HCT116 (cell line): ENCODE measurements around the gene POU6F1. TPM values are rescaled to one million over a fixed set of nuclear protein-coding genes. Genes with fewer than 3 reads are reported as not detected.

Source experiments
- ATAC-seq: fragments of 200-7000 bp; cut with Tn5 transposase; 2 replicates; pipeline ENCODE4 v1.9.1; 2020; ENCODE audit warnings: mild to moderate bottlenecking, moderate library complexity
- BruUV-seq: library from RNA; stranded (reverse); fragments of 400-500 nt; replicated peaks from 2 replicates; lab custom pipeline; 2021; lab: Mats Ljungman, UMichigan
- CTCF ChIA-PET: fragments of 300-600 bp; sonication (Branson Sonifier 250); formaldehyde crosslinking; loops from one replicate; lab custom pipeline; 2021; ENCODE audit warnings: antibody characterized with exemption; lab: Charles Lee
- POLR2A ChIA-PET: fragments of 300-600, 350-600 bp; sonication (Branson Sonifier 250); formaldehyde crosslinking; loops from one replicate; lab custom pipeline; 2021; ENCODE audit warnings: antibody characterized with exemption; lab: Charles Lee
- RAD21 ChIA-PET, 2 experiments: fragments of 300-600 bp; sonication (Branson Sonifier 250); formaldehyde crosslinking; loops; one replicate each; lab custom pipeline; 2023; ENCODE audit warnings: low total read pairs in 2 of 2; ENCODE audit not compliant: uncharacterized antibody in 2 of 2, unreplicated experiment in 2 of 2, low non-redundant PET in 1 of 2; lab: Charles Lee
- DNase-seq: peaks from one replicate; pipeline ENCODE4 v3.0.0-alpha.2; 2010; ENCODE audit warnings: low read depth, low spot score
- H2AFZ ChIP-seq: fragments of 200-600 bp; shearing (Covaris generic), sonication (generic); 2 replicates; pipeline ENCODE4 v1.6.1; 2017; ENCODE audit warnings: low read depth, mixed run types, mixed read lengths, antibody characterized with exemption, low read length; ENCODE audit not compliant: poor library complexity, severe bottlenecking
- H3K27ac ChIP-seq: 2 replicates; pipeline ENCODE4 v1.5.1; 2012; ENCODE audit warnings: low read depth, low read length
- H3K27me3 ChIP-seq: fragments of 200-600 bp; sonication (generic); 2 replicates; pipeline ENCODE4 v1.6.1; 2016; ENCODE audit warnings: mixed run types, low read length, mixed read lengths; ENCODE audit not compliant: insufficient read depth
- H3K36me3 ChIP-seq, 2 experiments: fragments of 200-500 bp in 1 of 2; fragments of 200-600 bp in 1 of 2; sonication (Bioruptor generic) in 1 of 2; sonication (generic) in 1 of 2; 2 replicates each; pipeline versions ENCODE4 v1.5.1 to v1.6.1; 2014 to 2016; ENCODE audit warnings: low read length in 2 of 2, inconsistent platforms in 1 of 2, mixed read lengths in 1 of 2, mixed run types in 1 of 2; ENCODE audit not compliant: insufficient read depth in 2 of 2, control insufficient read depth in 1 of 2
- H3K4me1 ChIP-seq, 2 experiments: fragments of 200-600 bp in 1 of 2; sonication (generic) in 1 of 2; 2 replicates each; pipeline versions ENCODE4 v1.5.1 to v1.6.1; 2012 to 2017; ENCODE audit warnings: low read length in 2 of 2, inconsistent platforms in 1 of 2, mild to moderate bottlenecking in 1 of 2, mixed read lengths in 1 of 2, mixed run types in 1 of 2, moderate library complexity in 1 of 2; ENCODE audit not compliant: insufficient read depth in 2 of 2, control insufficient read depth in 1 of 2
- H3K4me2 ChIP-seq: fragments of 200-600 bp; sonication (generic); 2 replicates; pipeline ENCODE4 v1.6.1; 2017; ENCODE audit warnings: mixed run types, low read length, mixed read lengths
- H3K4me3 ChIP-seq, 2 experiments: fragments of 200-600 bp in 1 of 2; sonication (generic) in 1 of 2; replicated peaks in 1 of 2; 2 replicates each; pipeline ENCODE4 v1.5.1; 2011 to 2016; ENCODE audit warnings: low read length in 2 of 2, control low read depth in 1 of 2, low read depth in 1 of 2, mild to moderate bottlenecking in 1 of 2, mixed read lengths in 1 of 2, mixed run types in 1 of 2
- H3K79me2 ChIP-seq: fragments of 200-600 bp; sonication (generic); 2 replicates; pipeline ENCODE4 v1.6.1; 2017; ENCODE audit warnings: mild to moderate bottlenecking, mixed run types, low read length, moderate library complexity, mixed read lengths; ENCODE audit not compliant: insufficient read depth
- H3K9ac ChIP-seq: fragments of 200-600 bp; sonication (generic); 2 replicates; pipeline ENCODE4 v1.6.1; 2016; ENCODE audit warnings: low read length, mixed read lengths
- H3K9me2 ChIP-seq: fragments of 200-600 bp; sonication (generic), shearing (Covaris generic); 2 replicates; pipeline ENCODE4 v1.6.1; 2017; ENCODE audit warnings: mixed run types, mild to moderate bottlenecking, moderate library complexity; ENCODE audit not compliant: insufficient read depth
- H3K9me3 ChIP-seq, 2 experiments: fragments of 200-500 bp in 1 of 2; fragments of 200-600 bp in 1 of 2; sonication (Bioruptor generic) in 1 of 2; sonication (generic) in 1 of 2; 2 replicates each; pipeline ENCODE4 v1.6.1; 2014 to 2017; ENCODE audit warnings: low read length in 2 of 2, mixed read lengths in 2 of 2, inconsistent platforms in 1 of 2, low read depth in 1 of 2, mild to moderate bottlenecking in 1 of 2, mixed run types in 1 of 2, moderate library complexity in 1 of 2; ENCODE audit not compliant: control insufficient read depth in 1 of 2, insufficient read depth in 1 of 2
- H4K20me1 ChIP-seq: fragments of 200-600 bp; sonication (generic), shearing (Covaris generic); 2 replicates; pipeline ENCODE4 v1.6.1; 2017; ENCODE audit warnings: mixed run types, mild to moderate bottlenecking, moderate library complexity; ENCODE audit not compliant: insufficient read depth
- CBX3 ChIP-seq: IDR thresholded peaks from 2 replicates; pipeline ENCODE4 v1.6.1; 2012; ENCODE audit warnings: low read depth
- CEBPB ChIP-seq: IDR thresholded peaks from 2 replicates; pipeline ENCODE4 v1.6.1; 2012; ENCODE audit warnings: low read depth
- EGR1 ChIP-seq: IDR thresholded peaks from 2 replicates; pipeline ENCODE4 v1.6.1; 2012; ENCODE audit warnings: low read depth
- EZH2 ChIP-seq: fragments of 200-600 bp; sonication (generic); IDR thresholded peaks from 2 replicates; pipeline ENCODE4 v1.6.1; 2017; ENCODE audit warnings: antibody characterized with exemption, mixed run types
- JUND ChIP-seq: IDR thresholded peaks from 2 replicates; pipeline ENCODE4 v1.6.1; 2012
- POLR2A ChIP-seq: IDR thresholded peaks from 2 replicates; pipeline ENCODE4 v1.7.0; 2011; ENCODE audit warnings: borderline replicate concordance; ENCODE audit not compliant: insufficient read depth, insufficient read length; ENCODE audit errors: extremely low read depth
- POLR2AphosphoS5 ChIP-seq: IDR thresholded peaks from 2 replicates; pipeline ENCODE4 v1.6.1; 2011; ENCODE audit warnings: mild to moderate bottlenecking, low read depth, low read length, moderate library complexity
- SIN3A ChIP-seq: IDR thresholded peaks from 2 replicates; pipeline ENCODE4 v1.6.1; 2012; ENCODE audit warnings: low read depth
- SP1 ChIP-seq: IDR thresholded peaks from 2 replicates; pipeline ENCODE4 v1.6.1; 2012; ENCODE audit warnings: low read depth
- SRF ChIP-seq: IDR thresholded peaks from 2 replicates; pipeline ENCODE4 v1.6.1; 2012; ENCODE audit warnings: low read depth
- TCF7L2 ChIP-seq: IDR thresholded peaks from 2 replicates; pipeline ENCODE4 v1.7.0; 2011; ENCODE audit warnings: borderline replicate concordance, inconsistent platforms; ENCODE audit not compliant: insufficient read depth, insufficient read length; ENCODE audit errors: extremely low read depth
- YY1 ChIP-seq: IDR thresholded peaks from 2 replicates; pipeline ENCODE4 v1.6.1; 2011; ENCODE audit warnings: low read length, low read depth, moderate library complexity, mild to moderate bottlenecking; ENCODE audit not compliant: insufficient replicate concordance; ENCODE audit errors: extremely low read depth
- ZNF274 ChIP-seq: fragments of 200-500 bp; sonication (Bioruptor generic); IDR thresholded peaks from 2 replicates; pipeline ENCODE4 v1.6.1; 2014; ENCODE audit warnings: mild to moderate bottlenecking, low read depth, low read length, inconsistent platforms
- intact Hi-C: fragments of 100-400 bp; cut with micrococcal nuclease; formaldehyde crosslinking; loops from 2 replicates; pipeline ENCODE4 v1.10.0; 2022
- total RNA-seq: library from RNA; stranded (reverse); gene quantifications from one replicate; pipeline ENCODE4 v1.2.1, GENCODE V29; 2021; ENCODE audit not compliant: unreplicated experiment
- TF ChIP-seq, protein P1 (sequence below): IDR thresholded peaks from 2 replicates; pipeline ENCODE4 v1.6.1; 2011; ENCODE audit warnings: mild to moderate bottlenecking, low read length, moderate library complexity; ENCODE audit not compliant: insufficient replicate concordance; ENCODE audit errors: extremely low read depth
- TF ChIP-seq, protein P2 (sequence below), 3 experiments: fragments of 200-600 bp in 1 of 3; sonication (generic) in 1 of 3; IDR thresholded peaks in 2 of 3; conservative IDR thresholded peaks in 1 of 3; 2 replicates each; pipeline ENCODE4 v1.5.1; 2012 to 2017; ENCODE audit warnings: low read depth in 2 of 3, low read length in 2 of 3, antibody characterized with exemption in 1 of 3, borderline replicate concordance in 1 of 3, control low read depth in 1 of 3, mild to moderate bottlenecking in 1 of 3, mixed read lengths in 1 of 3, mixed run types in 1 of 3, moderate library complexity in 1 of 3; ENCODE audit not compliant: insufficient read depth in 1 of 3
- TF ChIP-seq, protein P3 (sequence below): IDR thresholded peaks from 2 replicates; pipeline ENCODE4 v1.6.1; 2012; ENCODE audit warnings: low read depth
- TF ChIP-seq, protein P4 (sequence below): IDR thresholded peaks from 2 replicates; pipeline ENCODE4 v1.6.1; 2012

POU6F1 gene
- total RNA-seq, 1 experiment from 2014 or later = 6.4 TPM

DNA sequence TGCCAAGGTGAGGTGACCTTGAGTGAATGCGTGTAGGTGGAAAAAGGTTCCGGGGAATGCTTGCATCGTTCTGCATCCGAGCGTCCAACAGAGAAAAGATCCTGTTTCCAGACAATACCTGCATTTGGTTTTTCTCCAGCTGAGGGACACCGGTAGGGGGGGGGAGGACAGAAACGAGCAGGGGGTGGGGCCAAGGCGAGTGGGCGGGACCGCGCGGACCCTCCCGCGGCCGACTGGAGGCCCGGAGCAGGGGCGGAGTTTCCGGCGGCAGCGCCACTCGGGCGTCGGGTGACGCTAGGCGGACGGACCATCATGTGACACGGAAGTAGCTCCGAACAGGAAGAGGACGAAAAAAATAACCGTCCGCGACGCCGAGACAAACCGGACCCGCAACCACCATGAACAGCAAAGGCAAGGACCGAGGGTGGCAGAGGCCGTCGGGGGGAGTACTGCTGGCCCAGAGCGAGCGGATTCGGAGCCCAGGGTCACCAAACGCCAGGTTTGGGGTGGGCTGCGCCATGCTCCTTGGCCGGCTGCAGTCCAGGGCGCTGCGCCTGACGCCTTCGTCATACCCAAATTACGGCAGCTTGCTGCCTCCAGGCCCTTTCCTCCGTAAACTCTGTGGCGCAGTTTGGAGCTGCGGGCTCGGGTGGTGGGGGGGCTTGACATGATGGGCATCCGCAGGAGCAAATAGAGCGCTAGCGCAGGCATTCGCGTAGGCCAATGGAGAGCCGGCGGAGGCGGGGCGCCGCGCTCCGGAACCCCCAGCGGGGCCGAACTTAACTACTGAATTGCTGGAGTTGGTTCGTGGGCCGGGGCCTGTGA, 20.9 kb upstream of the POU6F1 start, which contains the start of gene DAZAP2:
Gene DAZAP2 (plus strand): TSS at position 317 of the 825 bp plus-strand sequence. CDS start 82 bp downstream, at position 399.
- Histone ChIP-seq H3K9me3 (no peaks in the 10 kb centered on the region), H3K27me3 (no peaks in the 10 kb centered on the region), H3K4me2 (peak within 1 kb of the TSS; percentile 80), H3K4me3 (peak within 1 kb of the TSS; percentile 96 to 99), H3K79me2 (peaks cover 28% of the 10 kb centered on the region), H3K36me3 (peaks cover 27 to 30% of the 10 kb centered on the region in 2 experiments), H2AFZ (peak within 1 kb of the TSS; percentile 46), H4K20me1 (no peaks in the 10 kb centered on the region), H3K9ac (peak within 1 kb of the TSS; percentile 100), H3K4me1 (peaks cover 12 to 15% of the 10 kb centered on the region in 2 experiments), H3K27ac (peak within 1 kb of the TSS; percentile 98), H3K9me2 (no peaks in the 10 kb centered on the region)
- TSS peak; percentile 47 for BruUV-seq
- POLR2A ChIA-PET = interaction anchor here (0.6 to 1.7 kb wide), 9 partner anchors 9 to 953 kb away, joined by 3 to 14 read pairs (median 3); partner anchors contain the start of genes CSRNP2, KRT80 and POU6F1
- DNase-seq (peak; percentile 90), ATAC-seq (peak; percentile 94)
- RAD21 ChIA-PET = interaction anchor here (0.6 to 1.2 kb wide), 4 partner anchors 20 to 186 kb away, joined by 4 to 8 read pairs (median 6); partner anchors contain the start of gene POU6F1 (in 1 of the 2)
- CTCF ChIA-PET = interaction anchor here (0.6 to 1.5 kb wide), 5 partner anchors 11 to 156 kb away, joined by 3 to 10 read pairs (median 4); partner anchors contain the start of genes CSRNP2 and POU6F1
- intact Hi-C loops = loop anchor here (2.0 kb wide), 1 partner anchor 66 kb away; the partner anchor contains the start of gene TFCP2
- TF ChIP-seq JUND (no peak), EZH2 (no peak), SRF (no peak), POLR2A (peak; percentile 51), SP1 (peak; percentile 94), ZNF274 (no peak), CEBPB (no peak), YY1 (no peak), EGR1 (peak; percentile 65), CBX3 (no peak), SIN3A (0 out of 2 replicates have a peak, but pooled peaks have one; percentile 83), TCF7L2 (no peak), POLR2AphosphoS5 (peak; percentile 84)
- TF ChIP-seq, protein P1, sequence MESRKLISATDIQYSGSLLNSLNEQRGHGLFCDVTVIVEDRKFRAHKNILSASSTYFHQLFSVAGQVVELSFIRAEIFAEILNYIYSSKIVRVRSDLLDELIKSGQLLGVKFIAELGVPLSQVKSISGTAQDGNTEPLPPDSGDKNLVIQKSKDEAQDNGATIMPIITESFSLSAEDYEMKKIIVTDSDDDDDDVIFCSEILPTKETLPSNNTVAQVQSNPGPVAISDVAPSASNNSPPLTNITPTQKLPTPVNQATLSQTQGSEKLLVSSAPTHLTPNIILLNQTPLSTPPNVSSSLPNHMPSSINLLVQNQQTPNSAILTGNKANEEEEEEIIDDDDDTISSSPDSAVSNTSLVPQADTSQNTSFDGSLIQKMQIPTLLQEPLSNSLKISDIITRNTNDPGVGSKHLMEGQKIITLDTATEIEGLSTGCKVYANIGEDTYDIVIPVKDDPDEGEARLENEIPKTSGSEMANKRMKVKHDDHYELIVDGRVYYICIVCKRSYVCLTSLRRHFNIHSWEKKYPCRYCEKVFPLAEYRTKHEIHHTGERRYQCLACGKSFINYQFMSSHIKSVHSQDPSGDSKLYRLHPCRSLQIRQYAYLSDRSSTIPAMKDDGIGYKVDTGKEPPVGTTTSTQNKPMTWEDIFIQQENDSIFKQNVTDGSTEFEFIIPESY = no peak
- TF ChIP-seq, protein P2, sequence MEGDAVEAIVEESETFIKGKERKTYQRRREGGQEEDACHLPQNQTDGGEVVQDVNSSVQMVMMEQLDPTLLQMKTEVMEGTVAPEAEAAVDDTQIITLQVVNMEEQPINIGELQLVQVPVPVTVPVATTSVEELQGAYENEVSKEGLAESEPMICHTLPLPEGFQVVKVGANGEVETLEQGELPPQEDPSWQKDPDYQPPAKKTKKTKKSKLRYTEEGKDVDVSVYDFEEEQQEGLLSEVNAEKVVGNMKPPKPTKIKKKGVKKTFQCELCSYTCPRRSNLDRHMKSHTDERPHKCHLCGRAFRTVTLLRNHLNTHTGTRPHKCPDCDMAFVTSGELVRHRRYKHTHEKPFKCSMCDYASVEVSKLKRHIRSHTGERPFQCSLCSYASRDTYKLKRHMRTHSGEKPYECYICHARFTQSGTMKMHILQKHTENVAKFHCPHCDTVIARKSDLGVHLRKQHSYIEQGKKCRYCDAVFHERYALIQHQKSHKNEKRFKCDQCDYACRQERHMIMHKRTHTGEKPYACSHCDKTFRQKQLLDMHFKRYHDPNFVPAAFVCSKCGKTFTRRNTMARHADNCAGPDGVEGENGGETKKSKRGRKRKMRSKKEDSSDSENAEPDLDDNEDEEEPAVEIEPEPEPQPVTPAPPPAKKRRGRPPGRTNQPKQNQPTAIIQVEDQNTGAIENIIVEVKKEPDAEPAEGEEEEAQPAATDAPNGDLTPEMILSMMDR (IDR thresholded peaks at IDR 0.05 in 2 of 3, conservative IDR thresholded peaks at IDR 0.05 in 1 of 3; ENCODE audit: borderline replicate concordance in 1 of 3, insufficient read depth in 1 of 3, low read depth in 2 of 3, low read length in 2 of 3) = peak in 2 of 3 experiments; percentile 16 to 43; a peak in 2 of 6 replicates
- TF ChIP-seq, protein P3, sequence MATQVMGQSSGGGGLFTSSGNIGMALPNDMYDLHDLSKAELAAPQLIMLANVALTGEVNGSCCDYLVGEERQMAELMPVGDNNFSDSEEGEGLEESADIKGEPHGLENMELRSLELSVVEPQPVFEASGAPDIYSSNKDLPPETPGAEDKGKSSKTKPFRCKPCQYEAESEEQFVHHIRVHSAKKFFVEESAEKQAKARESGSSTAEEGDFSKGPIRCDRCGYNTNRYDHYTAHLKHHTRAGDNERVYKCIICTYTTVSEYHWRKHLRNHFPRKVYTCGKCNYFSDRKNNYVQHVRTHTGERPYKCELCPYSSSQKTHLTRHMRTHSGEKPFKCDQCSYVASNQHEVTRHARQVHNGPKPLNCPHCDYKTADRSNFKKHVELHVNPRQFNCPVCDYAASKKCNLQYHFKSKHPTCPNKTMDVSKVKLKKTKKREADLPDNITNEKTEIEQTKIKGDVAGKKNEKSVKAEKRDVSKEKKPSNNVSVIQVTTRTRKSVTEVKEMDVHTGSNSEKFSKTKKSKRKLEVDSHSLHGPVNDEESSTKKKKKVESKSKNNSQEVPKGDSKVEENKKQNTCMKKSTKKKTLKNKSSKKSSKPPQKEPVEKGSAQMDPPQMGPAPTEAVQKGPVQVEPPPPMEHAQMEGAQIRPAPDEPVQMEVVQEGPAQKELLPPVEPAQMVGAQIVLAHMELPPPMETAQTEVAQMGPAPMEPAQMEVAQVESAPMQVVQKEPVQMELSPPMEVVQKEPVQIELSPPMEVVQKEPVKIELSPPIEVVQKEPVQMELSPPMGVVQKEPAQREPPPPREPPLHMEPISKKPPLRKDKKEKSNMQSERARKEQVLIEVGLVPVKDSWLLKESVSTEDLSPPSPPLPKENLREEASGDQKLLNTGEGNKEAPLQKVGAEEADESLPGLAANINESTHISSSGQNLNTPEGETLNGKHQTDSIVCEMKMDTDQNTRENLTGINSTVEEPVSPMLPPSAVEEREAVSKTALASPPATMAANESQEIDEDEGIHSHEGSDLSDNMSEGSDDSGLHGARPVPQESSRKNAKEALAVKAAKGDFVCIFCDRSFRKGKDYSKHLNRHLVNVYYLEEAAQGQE = no peak
- TF ChIP-seq, protein P4, sequence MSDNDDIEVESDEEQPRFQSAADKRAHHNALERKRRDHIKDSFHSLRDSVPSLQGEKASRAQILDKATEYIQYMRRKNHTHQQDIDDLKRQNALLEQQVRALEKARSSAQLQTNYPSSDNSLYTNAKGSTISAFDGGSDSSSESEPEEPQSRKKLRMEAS = peak; percentile 25; the same call in 1 of the 2 replicates
